MM.1S (cell line): ENCODE measurements around the gene OR13J1.

Experiments
- DNase-seq: peaks from one replicate; pipeline ENCODE4 v3.0.0-alpha.2; 2015
- H2AFZ ChIP-seq: fragments of 300-600 bp; sonication (generic); 2 replicates; pipeline ENCODE4 v1.6.0; 2016; ENCODE audit warnings: antibody characterized with exemption, low read length
- H3F3A ChIP-seq: fragments of 300-600 bp; sonication (generic); 2 replicates; pipeline ENCODE4 v1.6.1; 2016; ENCODE audit warnings: mild to moderate bottlenecking, antibody characterized with exemption, low read length, moderate library complexity, mixed read lengths; ENCODE audit not compliant: insufficient read depth
- H3K27ac ChIP-seq: fragments of 300-600 bp; sonication (generic); 2 replicates; pipeline ENCODE4 v1.5.1; 2016; ENCODE audit warnings: mild to moderate bottlenecking, low read length
- H3K27me3 ChIP-seq: fragments of 300-600 bp; sonication (generic); replicated peaks from 2 replicates; pipeline ENCODE4 v1.6.0; 2016; ENCODE audit warnings: low read length; ENCODE audit not compliant: insufficient read depth
- H3K36me3 ChIP-seq: fragments of 300-600 bp; sonication (generic); replicated peaks from 2 replicates; pipeline ENCODE4 v1.6.1; 2016; ENCODE audit warnings: mild to moderate bottlenecking, low read length, mixed read lengths; ENCODE audit not compliant: insufficient read depth
- H3K4me1 ChIP-seq: fragments of 300-600 bp; sonication (generic); 2 replicates; pipeline ENCODE4 v1.6.1; 2016; ENCODE audit warnings: low read length, mixed read lengths
- H3K4me2 ChIP-seq: fragments of 300-600 bp; sonication (generic); 2 replicates; pipeline ENCODE4 v1.6.0; 2016; ENCODE audit warnings: low read depth, low read length
- H3K4me3 ChIP-seq: fragments of 300-600 bp; sonication (generic); 2 replicates; pipeline ENCODE4 v1.5.1; 2016; ENCODE audit warnings: low read length, mixed read lengths
- H3K79me2 ChIP-seq: fragments of 300-600 bp; sonication (generic); 2 replicates; pipeline ENCODE4 v1.6.1; 2016; ENCODE audit warnings: mixed run types, low read length, mixed read lengths
- H3K9ac ChIP-seq: fragments of 300-600 bp; sonication (generic); 2 replicates; pipeline ENCODE4 v1.6.1; 2016; ENCODE audit warnings: low read length, mixed read lengths
- H3K9me2 ChIP-seq: fragments of 300-600 bp; sonication (generic); replicated peaks from 2 replicates; pipeline ENCODE4 v1.6.1; 2016; ENCODE audit warnings: mild to moderate bottlenecking, low read length, mixed read lengths; ENCODE audit not compliant: insufficient read depth
- H3K9me3 ChIP-seq: fragments of 300-600 bp; sonication (generic); replicated peaks from 2 replicates; pipeline ENCODE4 v1.6.1; 2016; ENCODE audit warnings: mild to moderate bottlenecking, low read length, mixed read lengths; ENCODE audit not compliant: insufficient read depth
- H4K20me1 ChIP-seq: fragments of 300-600 bp; sonication (generic); 2 replicates; pipeline ENCODE4 v1.6.1; 2016; ENCODE audit warnings: mild to moderate bottlenecking, low read length, moderate library complexity, mixed read lengths; ENCODE audit not compliant: insufficient read depth
- EZH2 ChIP-seq: fragments of 300-600 bp; sonication (generic); optimal IDR thresholded peaks from 2 replicates; pipeline ENCODE3; 2017; ENCODE audit warnings: low read depth, mild to moderate bottlenecking, antibody characterized with exemption, low read length, mixed read lengths
- EZH2phosphoT487 ChIP-seq: fragments of 300-600 bp; sonication (generic); IDR thresholded peaks from 2 replicates; pipeline ENCODE4 v1.6.1; 2018; ENCODE audit warnings: antibody characterized with exemption, low read length
- TF ChIP-seq, protein P1 (sequence below): fragments of 300-600 bp; sonication (generic); IDR thresholded peaks from 2 replicates; pipeline ENCODE4 v1.5.1; 2016; ENCODE audit warnings: antibody characterized with exemption, low read length, mixed read lengths

Gene OR13J1

DNA sequence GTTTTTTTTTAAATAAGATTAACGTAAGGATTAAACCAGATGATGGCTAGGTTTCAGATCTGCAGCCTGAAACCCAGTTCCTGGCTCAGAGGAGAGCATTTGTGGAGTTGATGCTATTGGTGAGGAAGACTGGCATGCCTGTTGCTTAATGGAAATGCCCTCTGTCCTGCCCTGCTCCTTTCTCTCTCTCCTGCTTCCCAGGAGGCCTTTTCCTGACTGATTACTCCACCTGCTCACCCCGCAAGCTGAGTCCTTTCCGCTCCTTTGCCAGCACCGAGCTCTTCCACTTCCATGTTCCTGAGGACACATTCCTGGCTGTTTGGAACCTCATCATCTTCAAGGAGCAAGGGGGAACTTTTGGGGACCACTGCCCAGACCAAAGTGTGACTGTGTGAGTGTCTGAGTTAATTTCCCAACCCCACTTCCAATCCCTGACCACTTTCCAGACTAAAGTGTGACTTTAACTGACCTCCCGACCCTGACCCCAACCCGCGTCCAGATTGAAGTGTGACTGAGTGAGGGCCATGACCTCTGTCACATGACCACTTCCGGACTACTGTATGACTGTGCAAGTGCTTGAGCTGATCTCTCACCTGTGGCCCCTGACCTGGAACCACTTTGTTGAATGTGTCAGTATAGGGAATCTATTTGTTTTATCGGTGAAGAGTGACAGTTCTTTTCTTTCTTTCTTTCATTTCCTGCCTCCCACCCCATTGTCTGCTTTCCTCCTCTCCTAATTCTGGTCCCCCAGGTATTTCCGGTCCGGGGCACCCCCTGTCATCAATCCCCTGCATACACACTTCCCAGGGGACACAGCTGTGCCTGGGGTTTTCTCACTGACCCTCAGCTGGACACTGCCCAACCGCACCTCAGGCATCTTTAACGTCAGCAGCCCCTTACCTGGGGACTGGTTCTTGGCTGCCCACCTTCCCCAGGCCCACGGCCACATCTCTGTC is 35.7 kb downstream of the OR13J1 start:
- no peaks in the 10 kb centered on the region for H3K9me2 ChIP-seq
- H4K20me1 ChIP-seq = no peaks in the 10 kb centered on the region
- peak overlapping the region; percentile 55 for H2AFZ ChIP-seq
- DNase-seq = peak; percentile 20
- TF ChIP-seq EZH2phosphoT487 (no peak), EZH2 (no peak)
- TF ChIP-seq, protein P1, sequence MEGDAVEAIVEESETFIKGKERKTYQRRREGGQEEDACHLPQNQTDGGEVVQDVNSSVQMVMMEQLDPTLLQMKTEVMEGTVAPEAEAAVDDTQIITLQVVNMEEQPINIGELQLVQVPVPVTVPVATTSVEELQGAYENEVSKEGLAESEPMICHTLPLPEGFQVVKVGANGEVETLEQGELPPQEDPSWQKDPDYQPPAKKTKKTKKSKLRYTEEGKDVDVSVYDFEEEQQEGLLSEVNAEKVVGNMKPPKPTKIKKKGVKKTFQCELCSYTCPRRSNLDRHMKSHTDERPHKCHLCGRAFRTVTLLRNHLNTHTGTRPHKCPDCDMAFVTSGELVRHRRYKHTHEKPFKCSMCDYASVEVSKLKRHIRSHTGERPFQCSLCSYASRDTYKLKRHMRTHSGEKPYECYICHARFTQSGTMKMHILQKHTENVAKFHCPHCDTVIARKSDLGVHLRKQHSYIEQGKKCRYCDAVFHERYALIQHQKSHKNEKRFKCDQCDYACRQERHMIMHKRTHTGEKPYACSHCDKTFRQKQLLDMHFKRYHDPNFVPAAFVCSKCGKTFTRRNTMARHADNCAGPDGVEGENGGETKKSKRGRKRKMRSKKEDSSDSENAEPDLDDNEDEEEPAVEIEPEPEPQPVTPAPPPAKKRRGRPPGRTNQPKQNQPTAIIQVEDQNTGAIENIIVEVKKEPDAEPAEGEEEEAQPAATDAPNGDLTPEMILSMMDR = no peak
- no peaks in the 10 kb centered on the region for H3K27me3 ChIP-seq
- H3K4me1 ChIP-seq = peaks cover 37% of the 10 kb centered on the region
- H3K4me2 ChIP-seq = peak overlapping the region; percentile 34
- H3K27ac ChIP-seq = peak overlapping the region; percentile 58; the same call in 1 of the 2 replicates
- H3K36me3 ChIP-seq = no peaks in the 10 kb centered on the region
- H3K9ac ChIP-seq = peak overlapping the region; percentile 14; the same call in 1 of the 2 replicates
- 0 out of 2 replicates have a peak, but pooled peaks cover 3% of the 10 kb centered on the region for H3K79me2 ChIP-seq
- no peaks in the 10 kb centered on the region for H3K9me3 ChIP-seq
- H3F3A ChIP-seq = peaks cover 10% of the 10 kb centered on the region
- no peak overlapping the region for H3K4me3 ChIP-seq

DNA sequence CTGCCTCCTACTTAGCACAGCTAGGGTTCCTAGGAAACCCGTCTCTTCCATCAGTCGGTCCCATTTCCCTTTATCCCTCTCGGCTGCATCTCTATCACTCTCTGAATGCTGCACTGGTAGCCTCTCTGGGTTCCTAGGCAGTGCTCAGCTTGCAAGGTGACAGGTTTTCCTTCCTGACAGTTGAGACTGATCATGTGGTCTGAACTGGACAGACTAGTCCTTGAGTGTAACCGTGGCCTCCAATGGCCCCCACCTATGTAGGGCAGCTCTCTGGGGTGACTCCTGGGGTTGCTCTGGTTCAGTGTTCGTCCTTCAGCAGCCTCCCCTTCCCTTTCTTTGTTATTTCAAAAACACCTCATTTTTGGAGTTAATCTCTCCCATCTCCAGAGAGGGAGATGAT is 37.4 kb downstream of the OR13J1 start:
- TF ChIP-seq, protein P1 = no peak
- TF ChIP-seq EZH2phosphoT487 (no peak), EZH2 (no peak)
- Histone ChIP-seq H3K27me3 (no peaks in the 10 kb centered on the region), H3K9me2 (no peaks in the 10 kb centered on the region), H3K4me2 (no peak overlapping the region), H3K27ac (no peak overlapping the region), H3F3A (peaks cover 10% of the 10 kb centered on the region), H3K79me2 (0 out of 2 replicates have a peak, but pooled peaks cover 3% of the 10 kb centered on the region), H3K36me3 (no peaks in the 10 kb centered on the region), H3K4me3 (no peak overlapping the region), H2AFZ (no peak overlapping the region), H3K4me1 (peaks cover 37% of the 10 kb centered on the region), H4K20me1 (no peaks in the 10 kb centered on the region), H3K9ac (no peak overlapping the region), H3K9me3 (no peaks in the 10 kb centered on the region)
- DNase-seq = no peak

DNA sequence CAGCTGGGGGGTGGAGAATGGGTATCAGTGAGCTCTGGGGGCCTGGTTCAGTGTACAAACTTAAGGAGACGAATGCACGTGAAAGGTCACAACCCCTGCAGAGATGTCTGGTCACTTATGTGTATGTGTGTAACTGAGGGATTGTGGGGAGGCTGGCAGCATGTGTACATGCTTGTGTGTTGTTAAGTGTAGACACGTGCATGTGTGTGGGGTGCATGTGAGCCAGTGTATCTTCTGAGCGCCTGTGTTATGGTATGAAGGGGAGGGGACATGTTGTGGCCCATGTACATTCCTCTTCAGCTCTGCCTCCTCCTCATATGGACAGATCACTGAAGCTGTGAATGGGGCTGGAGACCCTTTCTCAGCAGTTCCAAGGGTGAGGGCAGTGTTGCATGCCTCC is 39.2 kb downstream of the OR13J1 start:
- no peaks in the 10 kb centered on the region for H3K9me3 ChIP-seq
- DNase-seq = no peak
- H3K79me2 ChIP-seq = 0 out of 2 replicates have a peak, but pooled peaks cover 3% of the 10 kb centered on the region
- H3K9ac ChIP-seq = no peak overlapping the region
- TF ChIP-seq EZH2 (no peak), EZH2phosphoT487 (no peak)
- TF ChIP-seq, protein P1 = no peak
- H2AFZ ChIP-seq = no peak overlapping the region
- no peaks in the 10 kb centered on the region for H3K9me2 ChIP-seq
- no peaks in the 10 kb centered on the region for H3K27me3 ChIP-seq
- H3F3A ChIP-seq = peaks cover 10% of the 10 kb centered on the region
- H3K4me1 ChIP-seq = peaks cover 37% of the 10 kb centered on the region
- H4K20me1 ChIP-seq = no peaks in the 10 kb centered on the region
- H3K36me3 ChIP-seq = no peaks in the 10 kb centered on the region
- no peak overlapping the region for H3K4me3 ChIP-seq
- no peak overlapping the region for H3K4me2 ChIP-seq
- H3K27ac ChIP-seq = no peak overlapping the region
